ACC112 (cell line): Measurements from ENCODE around the gene PSME2.

Source experiments
- H2AFZ ChIP-seq: fragments of 200-600 bp; sonication (generic); one replicate; pipeline ENCODE4 v1.6.0; 2017; ENCODE audit warnings: antibody characterized with exemption, low read length; ENCODE audit not compliant: unreplicated experiment
- H3K27ac ChIP-seq: fragments of 200-600 bp; sonication (generic); 2 replicates; pipeline ENCODE4 v1.5.1; 2014; ENCODE audit warnings: low read depth, mild to moderate bottlenecking, antibody characterized with exemption, low read length, moderate library complexity
- H3K27me3 ChIP-seq: fragments of 200-600 bp; sonication (generic); 2 replicates; pipeline ENCODE4 v1.6.1; 2014; ENCODE audit warnings: mild to moderate bottlenecking, antibody characterized with exemption, low read length, moderate library complexity, mixed read lengths; ENCODE audit not compliant: insufficient read depth
- H3K36me3 ChIP-seq: fragments of 200-600 bp; sonication (generic); 2 replicates; pipeline ENCODE4 v1.6.1; 2016; ENCODE audit warnings: mild to moderate bottlenecking, antibody characterized with exemption, low read length, moderate library complexity, mixed read lengths; ENCODE audit not compliant: insufficient read depth
- H3K4me1 ChIP-seq: fragments of 200-600 bp; sonication (generic); one replicate; pipeline ENCODE4 v1.6.1; 2016; ENCODE audit warnings: low read length, mixed read lengths; ENCODE audit not compliant: insufficient read depth, unreplicated experiment, control insufficient read depth
- H3K4me3 ChIP-seq: fragments of 200-600 bp; sonication (generic); 2 replicates; pipeline ENCODE4 v1.5.1; 2014; ENCODE audit warnings: mild to moderate bottlenecking, low read depth, low read length
- H3K79me2 ChIP-seq: fragments of 200-600 bp; sonication (generic); one replicate; pipeline ENCODE4 v1.6.0; 2016; ENCODE audit warnings: low read length; ENCODE audit not compliant: control insufficient read depth, unreplicated experiment, insufficient read depth

Gene PSME2

GRCh38 chr14:24178399-24179178 is 32.2 kb upstream of the PSME2 start:
- Histone ChIP-seq H3K36me3 (peaks cover 18% of the 10 kb centered on the region), H3K27me3 (no peaks in the 10 kb centered on the region), H3K4me3 (no peak overlapping the region), H2AFZ (no peak overlapping the region), H3K4me1 (no peaks in the 10 kb centered on the region), H3K79me2 (no peaks in the 10 kb centered on the region), H3K27ac (no peak overlapping the region)

DNA sequence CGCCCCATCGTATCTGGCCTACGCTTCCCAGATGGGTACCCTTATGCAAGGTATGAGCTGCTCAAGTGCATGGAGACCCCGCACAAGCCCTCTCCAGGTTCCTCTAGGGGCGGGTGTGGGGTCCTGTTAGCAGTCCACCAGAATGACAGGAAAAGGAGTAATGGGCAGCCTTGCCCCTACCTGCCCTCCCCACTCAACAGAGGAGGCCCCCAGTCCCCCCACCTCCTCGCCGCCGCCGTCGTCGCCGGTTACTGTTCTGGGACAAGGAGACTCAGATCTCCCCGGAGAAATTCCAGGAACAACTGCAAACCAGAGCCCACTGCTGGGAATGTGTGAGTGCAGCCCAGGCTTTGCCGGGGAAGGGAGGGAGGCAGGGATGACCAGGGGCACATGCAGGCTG is 31.5 kb upstream of the PSME2 start:
- Histone ChIP-seq H3K27ac (no peak overlapping the region), H3K79me2 (no peaks in the 10 kb centered on the region), H3K27me3 (no peaks in the 10 kb centered on the region), H3K36me3 (peaks cover 25% of the 10 kb centered on the region), H3K4me3 (no peak overlapping the region), H2AFZ (no peak overlapping the region), H3K4me1 (no peaks in the 10 kb centered on the region)

GRCh38 chr14:24177041-24177825 is 30.8 kb upstream of the PSME2 start:
- Histone ChIP-seq H3K27me3 (no peaks in the 10 kb centered on the region), H3K4me1 (no peaks in the 10 kb centered on the region), H3K4me3 (no peak overlapping the region), H2AFZ (no peak overlapping the region), H3K27ac (no peak overlapping the region), H3K79me2 (no peaks in the 10 kb centered on the region), H3K36me3 (peaks cover 29% of the 10 kb centered on the region)

DNA sequence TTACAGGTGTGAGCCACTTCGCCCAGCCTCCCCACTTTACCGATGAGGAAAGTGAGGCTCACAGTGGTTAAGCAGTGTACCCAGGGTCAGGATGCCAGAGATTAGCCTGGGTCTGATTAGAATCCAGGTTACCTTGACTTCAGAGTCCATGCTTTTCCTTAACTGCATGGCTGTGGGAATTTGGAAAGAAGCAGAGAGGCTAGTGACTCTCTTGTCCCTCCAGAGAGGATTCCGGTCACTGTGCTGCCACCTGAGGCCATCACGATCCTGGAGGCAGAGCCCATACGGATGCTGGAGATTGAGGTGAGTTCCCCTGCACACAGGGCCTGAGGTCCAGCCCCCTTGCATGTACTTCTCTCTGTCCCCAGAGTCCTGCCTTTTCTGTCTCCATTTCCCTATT is 30.2 kb upstream of the PSME2 start:
- H3K36me3 ChIP-seq, result peaks cover 32% of the 10 kb centered on the region
- no peaks in the 10 kb centered on the region for H3K4me1 ChIP-seq
- H3K4me3 ChIP-seq, result no peak overlapping the region
- no peak overlapping the region for H2AFZ ChIP-seq
- no peak overlapping the region for H3K27ac ChIP-seq
- H3K27me3 ChIP-seq, result no peaks in the 10 kb centered on the region
- no peaks in the 10 kb centered on the region for H3K79me2 ChIP-seq

- Histone ChIP-seq H3K36me3 (peaks cover 32% of the 10 kb centered on the region), H3K4me1 (no peaks in the 10 kb centered on the region), H3K4me3 (no peak overlapping the region), H3K79me2 (no peaks in the 10 kb centered on the region), H2AFZ (no peak overlapping the region), H3K27ac (no peak overlapping the region), H3K27me3 (no peaks in the 10 kb centered on the region)
Measured at GRCh38 chr14:24172871-24173281, 26.5 kb upstream of the PSME2 start.

DNA sequence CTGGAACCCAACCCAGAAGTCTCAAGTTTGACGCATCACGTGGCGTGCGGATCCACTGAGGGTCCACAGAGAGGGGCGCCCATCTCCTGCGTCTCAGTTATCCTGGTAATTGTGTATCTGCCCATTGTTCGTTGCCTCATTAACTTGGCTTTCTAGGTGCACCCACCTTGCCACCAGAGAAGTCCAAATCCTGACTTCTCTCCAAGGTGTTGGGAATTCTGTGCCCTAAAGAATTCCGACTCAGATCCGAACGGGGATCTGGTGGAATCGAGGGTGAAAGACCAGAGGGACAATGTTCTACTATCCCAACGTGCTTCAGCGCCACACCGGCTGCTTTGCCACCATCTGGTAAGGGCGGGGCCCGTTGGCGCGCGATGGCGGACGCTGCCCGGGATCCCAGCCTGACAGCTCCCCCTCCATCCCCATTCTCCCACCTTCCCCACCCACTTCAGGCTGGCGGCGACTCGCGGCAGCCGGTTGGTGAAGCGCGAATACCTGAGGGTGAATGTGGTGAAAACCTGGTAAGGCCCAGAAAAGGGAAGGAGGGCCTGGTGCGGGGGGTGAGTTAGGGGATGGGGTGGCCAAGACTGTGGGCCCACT is 26.0 kb upstream of the PSME2 start:
- Histone ChIP-seq H3K27ac (no peak overlapping the region), H3K36me3 (peaks cover 36% of the 10 kb centered on the region), H3K4me1 (no peaks in the 10 kb centered on the region), H3K27me3 (no peaks in the 10 kb centered on the region), H2AFZ (no peak overlapping the region), H3K4me3 (no peak overlapping the region), H3K79me2 (no peaks in the 10 kb centered on the region)

DNA sequence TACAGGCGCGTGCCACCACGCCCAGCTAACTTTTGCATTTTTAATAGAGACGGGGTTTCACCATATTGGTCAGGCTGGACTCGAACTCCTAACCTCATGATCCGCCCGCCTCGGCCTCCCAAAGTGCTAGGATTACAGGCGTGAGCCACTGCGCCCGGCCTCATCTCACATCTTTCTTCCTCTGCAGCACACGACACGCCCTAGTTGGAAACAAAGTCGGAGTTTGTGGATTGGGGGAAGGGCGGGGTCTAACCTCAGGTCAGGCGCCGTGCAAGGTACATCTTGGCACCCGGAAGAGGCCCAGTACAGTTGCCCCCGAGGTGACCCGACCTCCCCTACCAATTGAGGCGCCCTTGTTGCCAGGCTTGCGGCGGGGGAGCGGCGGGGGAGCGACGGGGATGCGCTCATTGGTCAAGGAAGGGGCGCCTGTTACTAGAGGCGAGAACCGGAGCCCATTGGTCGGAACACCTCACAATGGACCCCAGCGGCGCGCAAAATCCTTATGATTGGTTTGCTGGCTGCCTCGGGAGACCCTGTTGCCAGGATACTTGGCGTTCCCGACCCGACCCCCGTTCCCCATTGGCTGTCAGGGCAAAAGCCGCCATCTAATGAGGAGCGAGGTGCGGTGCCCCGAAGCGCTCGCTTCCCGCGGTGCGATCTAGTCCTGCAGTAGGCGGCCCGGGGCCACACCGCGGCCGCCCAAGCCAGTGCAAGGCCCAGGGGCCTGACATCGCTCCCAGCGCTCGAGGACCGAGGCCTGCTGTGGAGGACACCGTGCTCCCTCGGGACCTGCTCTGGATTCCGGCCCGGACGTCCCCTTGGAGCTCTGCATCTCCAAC is 25.2 kb upstream of the PSME2 start, which contains the start of gene REC8:
Gene REC8, plus strand, starts transcription at position 659 of the 839 bp plus-strand sequence. CDS start 473 bp downstream, outside the sequence.
- Histone ChIP-seq H2AFZ (no peak within 1 kb of the TSS), H3K27me3 (no peaks in the 10 kb centered on the region), H3K36me3 (peaks cover 36% of the 10 kb centered on the region), H3K79me2 (no peaks in the 10 kb centered on the region), H3K4me1 (no peaks in the 10 kb centered on the region), H3K27ac (no peak within 1 kb of the TSS), H3K4me3 (no peak within 1 kb of the TSS)

- H3K27me3 ChIP-seq, result no peaks in the 10 kb centered on the region
- no peak overlapping the region for H3K4me3 ChIP-seq
- H3K27ac ChIP-seq, result no peak overlapping the region
- H3K79me2 ChIP-seq, result peaks cover 19% of the 10 kb centered on the region
- peaks cover 8% of the 10 kb centered on the region for H3K4me1 ChIP-seq
- peaks cover 53% of the 10 kb centered on the region for H3K36me3 ChIP-seq
- no peak overlapping the region for H2AFZ ChIP-seq
Measured at GRCh38 chr14:24167469-24168114, 21.2 kb upstream of the PSME2 start.

DNA sequence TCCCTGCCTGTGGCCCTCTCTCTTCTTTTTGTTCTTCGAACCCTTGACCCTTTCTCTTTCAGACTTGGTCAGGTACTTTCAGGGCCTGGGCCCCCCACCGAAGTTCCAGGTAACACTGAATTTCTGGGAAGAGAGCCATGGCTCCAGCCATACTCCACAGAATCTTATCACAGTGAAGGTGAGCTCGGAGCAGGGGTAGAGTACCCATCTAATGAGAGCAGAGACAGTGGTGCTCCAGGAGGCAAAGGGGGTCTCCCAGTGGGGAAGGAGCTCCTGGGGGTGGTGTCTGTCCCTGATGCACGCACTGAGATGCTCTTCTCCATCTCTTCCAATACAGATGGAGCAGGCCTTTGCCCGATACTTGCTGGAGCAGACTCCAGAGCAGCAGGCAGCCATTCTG is 19.4 kb upstream of the PSME2 start:
- H3K27ac ChIP-seq, result no peak overlapping the region
- H3K79me2 ChIP-seq, result peaks cover 34% of the 10 kb centered on the region
- H3K4me3 ChIP-seq, result no peak overlapping the region
- H3K27me3 ChIP-seq, result no peaks in the 10 kb centered on the region
- no peak overlapping the region for H2AFZ ChIP-seq
- H3K36me3 ChIP-seq, result peaks cover 48% of the 10 kb centered on the region
- peaks cover 16% of the 10 kb centered on the region for H3K4me1 ChIP-seq
